ENCODE data around the gene DIPK1B.
A peak's percentile ranks its signal among the peaks of the same experiment; 100 is the strongest.

The DIPK1B gene

GRCh38 chr9:136686794-136687711 lies 25.3 kb upstream of the DIPK1B start, which contains the start of gene AGPAT2:
TSS of gene AGPAT2 (minus strand) at chr9:136687457. CDS start at chr9:136687357, 100 bp downstream.
- DNase-seq (ENCODE audit: low spot score) = peak; percentile 86

GRCh38 chr9:136687721-136688223 lies 24.6 kb upstream of the DIPK1B start:
- peak; percentile 84 for DNase-seq (ENCODE audit: low spot score)

- no peak for DNase-seq (ENCODE audit: low spot score)
Observed at GRCh38 chr9:136688274-136689107, 23.9 kb upstream of the DIPK1B start.

- DNase-seq (ENCODE audit: low spot score) = no peak
Observed at GRCh38 chr9:136689108-136689460, 23.3 kb upstream of the DIPK1B start.

- no peak for DNase-seq (ENCODE audit: low spot score)
Observed at GRCh38 chr9:136690104-136690805, 22.1 kb upstream of the DIPK1B start.

- DNase-seq (ENCODE audit: low spot score) = no peak
Observed at GRCh38 chr9:136690806-136691261, 21.5 kb upstream of the DIPK1B start.

- no peak for DNase-seq (ENCODE audit: low spot score)
Observed at GRCh38 chr9:136691316-136692184, 20.8 kb upstream of the DIPK1B start.

- no peak for DNase-seq (ENCODE audit: low spot score)
Observed at GRCh38 chr9:136692185-136693134, 19.9 kb upstream of the DIPK1B start.

- no peak for DNase-seq (ENCODE audit: low spot score)
Observed at GRCh38 chr9:136693135-136693489, 19.3 kb upstream of the DIPK1B start.

GRCh38 chr9:136693490-136694162 lies 18.7 kb upstream of the DIPK1B start:
- DNase-seq (ENCODE audit: low spot score) = peak; percentile 94

- peak; percentile 71 for DNase-seq (ENCODE audit: low spot score)
Observed at GRCh38 chr9:136694163-136694871, 18.1 kb upstream of the DIPK1B start.

GRCh38 chr9:136694872-136695247 lies 17.5 kb upstream of the DIPK1B start:
- DNase-seq (ENCODE audit: low spot score) = no peak

- no peak for DNase-seq (ENCODE audit: low spot score)
Observed at GRCh38 chr9:136695435-136695895, 16.9 kb upstream of the DIPK1B start.

- no peak for DNase-seq (ENCODE audit: low spot score)
Observed at GRCh38 chr9:136695955-136696354, 16.4 kb upstream of the DIPK1B start.

GRCh38 chr9:136696502-136696901 lies 15.9 kb upstream of the DIPK1B start:
- DNase-seq (ENCODE audit: low spot score) = no peak

GRCh38 chr9:136697146-136697820 lies 15.1 kb upstream of the DIPK1B start:
- peak; percentile 65 for DNase-seq (ENCODE audit: low spot score)

GRCh38 chr9:136697821-136698526 lies 14.4 kb upstream of the DIPK1B start:
- no peak for DNase-seq (ENCODE audit: low spot score)
